HepG2 (cell line): ENCODE results near the gene SLC17A9. TPM values are rescaled to one million over a fixed set of nuclear protein-coding genes. Genes with fewer than 3 reads are reported as not detected.

ENCODE experiments used
- ATAC-seq: fragments of 200-7000 bp; cut with Tn5 transposase; 3 replicates; pipeline ENCODE4 v1.9.1; 2020; ENCODE audit warnings: mild to moderate bottlenecking, moderate library complexity
- BruUV-seq: library from RNA; stranded (reverse); fragments of 400-500 nt; replicated peaks from 2 replicates; lab custom pipeline; 2021; lab: Mats Ljungman, UMichigan
- CTCF ChIA-PET: fragments of 300-600 bp; formaldehyde crosslinking; extraction: SDS; loops from one replicate; lab custom pipeline; 2021; ENCODE audit warnings: low total read pairs, inconsistent platforms, low intra/inter-chr PET ratio; lab: Yijun Ruan, JAX
- POLR2A ChIA-PET: fragments of 350-600 bp; sonication (Branson Sonifier 250); formaldehyde crosslinking; loops from one replicate; lab custom pipeline; 2020; ENCODE audit warnings: antibody characterized with exemption, inconsistent platforms; lab: Yijun Ruan, JAX
- DNase-seq: peaks from one replicate; pipeline ENCODE4 v3.0.0-alpha.2; 2015; ENCODE audit warnings: low spot score
- FAIRE-seq: peaks from 3 replicates; lab custom pipeline; 2011; peaks lifted over from hg19 to GRCh38; lab: Jason Lieb, UNC
- H2AFZ ChIP-seq: one replicate; pipeline ENCODE4 v1.6.1; 2011; ENCODE audit warnings: low read length, inconsistent platforms
- H3K27ac ChIP-seq: fragments of 300-600 bp; 3 replicates; pipeline ENCODE4 v1.8.0; 2011; ENCODE audit warnings: mixed run types, mild to moderate bottlenecking, mixed read lengths, low read length, inconsistent platforms; ENCODE audit not compliant: insufficient read depth; ENCODE audit errors: extremely low read length
- H3K27me3 ChIP-seq, 2 experiments: fragments of 200-600 bp in 1 of 2; 2 replicates in 1 of 2; 3 replicates in 1 of 2; pipeline versions ENCODE4 v1.6.0 to v1.8.0; 2011; ENCODE audit warnings: low read length in 2 of 2, mild to moderate bottlenecking in 2 of 2, moderate library complexity in 2 of 2, inconsistent platforms in 1 of 2; ENCODE audit not compliant: insufficient read depth in 2 of 2, control insufficient read depth in 1 of 2
- H3K36me3 ChIP-seq, 2 experiments: fragments of 200-600 bp in 1 of 2; replicated peaks in 1 of 2; 2 replicates in 1 of 2; 3 replicates in 1 of 2; pipeline versions ENCODE4 v1.5.1 to v1.8.0; 2011; ENCODE audit warnings: low read length in 2 of 2, inconsistent platforms in 1 of 2; ENCODE audit not compliant: insufficient read depth in 2 of 2, control insufficient read depth in 1 of 2
- H3K4me1 ChIP-seq: 2 replicates; pipeline ENCODE4 v1.5.1; 2012; ENCODE audit warnings: low read length, inconsistent platforms; ENCODE audit not compliant: insufficient read depth
- H3K4me2 ChIP-seq: 2 replicates; pipeline ENCODE4 v1.6.0; 2011; ENCODE audit warnings: low read depth, low read length, inconsistent platforms
- H3K4me3 ChIP-seq, 3 experiments: fragments of 200-600 bp in 1 of 3; sonication (generic), shearing (Covaris generic) in 1 of 3; replicated peaks in 1 of 3; 2 replicates each; pipeline ENCODE4 v1.5.1; 2011 to 2016; ENCODE audit warnings: low read length in 3 of 3, inconsistent platforms in 2 of 3, low read depth in 2 of 3, mild to moderate bottlenecking in 2 of 3, control low read depth in 1 of 3, mixed read lengths in 1 of 3; ENCODE audit not compliant: insufficient read depth in 1 of 3
- H3K79me2 ChIP-seq: one replicate; pipeline ENCODE4 v1.6.1; 2011; ENCODE audit warnings: low read length, inconsistent platforms; ENCODE audit not compliant: insufficient read depth
- H3K9ac ChIP-seq: 2 replicates; pipeline ENCODE4 v1.6.0; 2011; ENCODE audit warnings: mild to moderate bottlenecking, low read depth, low read length, inconsistent platforms; ENCODE audit not compliant: insufficient read depth
- H3K9me3 ChIP-seq: 2 replicates; pipeline ENCODE4 v1.5.1; 2012; ENCODE audit warnings: mild to moderate bottlenecking, low read length
- H4K20me1 ChIP-seq: 2 replicates; pipeline ENCODE4 v1.6.0; 2011; ENCODE audit warnings: inconsistent platforms, mild to moderate bottlenecking, low read length, moderate library complexity; ENCODE audit not compliant: insufficient read depth
- AGO2 ChIP-seq: fragments of 200-400 bp; formaldehyde crosslinking; optimal IDR thresholded peaks from 2 replicates; pipeline ENCODE3; 2017; ENCODE audit warnings: mild to moderate bottlenecking, low read depth, low read length, moderate library complexity
- AKAP8 ChIP-seq: sonication (generic); formaldehyde crosslinking; IDR thresholded peaks from 2 replicates; pipeline ENCODE4 v1.5.1; 2020; ENCODE audit warnings: mild to moderate bottlenecking, missing genetic modification reagents
- HHEX ChIP-seq: IDR thresholded peaks from 2 replicates; pipeline ENCODE4 v1.6.1; 2016; ENCODE audit warnings: control low read depth
- MTA1 ChIP-seq: sonication (generic); formaldehyde crosslinking; IDR thresholded peaks from 2 replicates; pipeline ENCODE4 v1.4.0; 2020; ENCODE audit warnings: missing genetic modification reagents, mild to moderate bottlenecking, borderline replicate concordance
- NFKBIZ ChIP-seq: IDR thresholded peaks from 2 replicates; pipeline ENCODE4 v1.6.1; 2018; ENCODE audit warnings: missing genetic modification reagents, missing compliant biosample characterization
- RBFOX2 ChIP-seq: fragments of 200-400 bp; formaldehyde crosslinking; IDR thresholded peaks from 2 replicates; pipeline ENCODE4 v1.6.1; 2017; ENCODE audit warnings: low read depth, mild to moderate bottlenecking, low read length
- RBM22 ChIP-seq: fragments of 200-400 bp; formaldehyde crosslinking; optimal IDR thresholded peaks from 2 replicates; pipeline ENCODE3; 2017; ENCODE audit warnings: mild to moderate bottlenecking, low read length, moderate library complexity
- SIN3A ChIP-seq: IDR thresholded peaks from 2 replicates; pipeline ENCODE4 v1.6.1; 2011; ENCODE audit warnings: low read depth, mild to moderate bottlenecking, control low read depth, low read length, borderline replicate concordance
- SIX1 ChIP-seq: sonication (generic); formaldehyde crosslinking; IDR thresholded peaks from 2 replicates; pipeline ENCODE4 v1.4.0; 2020; ENCODE audit warnings: missing genetic modification reagents, borderline replicate concordance
- THAP9 ChIP-seq: sonication (generic); formaldehyde crosslinking; IDR thresholded peaks from 2 replicates; pipeline ENCODE4; 2020; ENCODE audit warnings: missing genetic modification reagents, mild to moderate bottlenecking, borderline replicate concordance
- ZFP37 ChIP-seq: sonication (generic); formaldehyde crosslinking; IDR thresholded peaks from 2 replicates; pipeline ENCODE4 v1.4.0; 2020; ENCODE audit warnings: missing genetic modification reagents, borderline replicate concordance
- ZNF180 ChIP-seq: sonication (generic); formaldehyde crosslinking; IDR thresholded peaks from 2 replicates; pipeline ENCODE4 v1.4.0; 2020; ENCODE audit warnings: low read depth, missing genetic modification reagents, borderline replicate concordance
- ZNF468 ChIP-seq: sonication (generic); formaldehyde crosslinking; IDR thresholded peaks from 2 replicates; pipeline ENCODE4 v1.8.0; 2022; ENCODE audit warnings: mild to moderate bottlenecking, moderate library complexity, missing genetic modification reagents
- ZNF589 ChIP-seq: sonication (generic); formaldehyde crosslinking; conservative IDR thresholded peaks from 2 replicates; pipeline ENCODE4 v1.8.0; 2022; ENCODE audit warnings: mild to moderate bottlenecking, moderate library complexity, missing genetic modification reagents
- ZSCAN31 ChIP-seq: sonication (generic); formaldehyde crosslinking; IDR thresholded peaks from 2 replicates; pipeline ENCODE4 v1.5.0; 2020; ENCODE audit warnings: low read depth, mild to moderate bottlenecking, missing genetic modification reagents
- WGBS: methylation state at CpG from one replicate; pipeline ENCODE4 v1.1.6; 2017; ENCODE audit warnings: low lambda C conversion rate; 5-methylcytosine and 5-hydroxymethylcytosine counted together
- in situ Hi-C: cut with HindIII; loops from 2 replicates; pipeline ENCODE4 v1.10.0; 2017; ENCODE audit warnings: low pct_unique_long_range_greater_than_20kb; ENCODE audit not compliant: extremely low pct_ligation_motif_present
- intact Hi-C: fragments of 100-400 bp; cut with micrococcal nuclease; formaldehyde crosslinking; loops from one replicate; pipeline ENCODE4 v1.10.0; 2022; ENCODE audit not compliant: unreplicated experiment
- polyA plus RNA-seq, 8 experiments: library from polyadenylated mRNA; depleted of rRNA in 3 of 8; stranded (reverse) in 7 of 8; unstranded in 1 of 8; fragments of >200 nt; fragmentation: Illumina TruSeq in 4 of 8; extraction: Trizol in 4 of 8; gene quantifications; 2 replicates each; pipeline versions ENCODE4 v1.2.1 to v1.2.3, GENCODE V29; 2011 to 2016; ENCODE audit warnings: low read depth in 4 of 8, missing spikeins in 1 of 8, mixed read lengths in 1 of 8; ENCODE audit not compliant: insufficient read depth in 1 of 8
- total RNA-seq, 5 experiments: library from RNA; depleted of rRNA; stranded (reverse); fragments of >200 nt; fragmentation: Illumina TruSeq; extraction: Trizol; gene quantifications; 2 replicates each; pipeline ENCODE4 v1.2.3, GENCODE V29; 2016; ENCODE audit warnings: low read depth in 1 of 5
- TF ChIP-seq, protein P1 (sequence below): sonication (generic); formaldehyde crosslinking; IDR thresholded peaks from 2 replicates; pipeline ENCODE4 v1.5.1; 2020; ENCODE audit warnings: mild to moderate bottlenecking, missing genetic modification reagents, moderate library complexity

SLC17A9 gene
- total and polyA plus RNA-seq, 2 of the 13 experiments (the other 11 are each of a cell fraction or from before 2014, with no cell fraction given): 110 to 191 TPM

- intact Hi-C loops: no loop called here
- TF ChIP-seq AKAP8 (CRISPR knock-in tag) (peak; percentile 6; the same call in 1 of the 2 replicates), AGO2 (peak; percentile 93), ZFP37 (CRISPR knock-in tag) (no peak), RBM22 (peak; percentile 47), MTA1 (peak; percentile 83), HHEX (CRISPR knock-in tag) (0 out of 2 replicates have a peak, but pooled peaks have one; percentile 24), RBFOX2 (peak; percentile 88), ZNF468 (0 out of 2 replicates have a peak, but pooled peaks have one; percentile 4), ZNF180 (CRISPR knock-in tag) (no peak), NFKBIZ (CRISPR knock-in tag) (no peak), ZNF589 (peak; percentile 4; the same call in 1 of the 2 replicates), SIX1 (CRISPR knock-in tag) (no peak), THAP9 (CRISPR knock-in tag) (no peak), SIN3A (no peak), ZSCAN31 (0 out of 2 replicates have a peak, but pooled peaks have one; percentile 16)
- TF ChIP-seq, protein P1, sequence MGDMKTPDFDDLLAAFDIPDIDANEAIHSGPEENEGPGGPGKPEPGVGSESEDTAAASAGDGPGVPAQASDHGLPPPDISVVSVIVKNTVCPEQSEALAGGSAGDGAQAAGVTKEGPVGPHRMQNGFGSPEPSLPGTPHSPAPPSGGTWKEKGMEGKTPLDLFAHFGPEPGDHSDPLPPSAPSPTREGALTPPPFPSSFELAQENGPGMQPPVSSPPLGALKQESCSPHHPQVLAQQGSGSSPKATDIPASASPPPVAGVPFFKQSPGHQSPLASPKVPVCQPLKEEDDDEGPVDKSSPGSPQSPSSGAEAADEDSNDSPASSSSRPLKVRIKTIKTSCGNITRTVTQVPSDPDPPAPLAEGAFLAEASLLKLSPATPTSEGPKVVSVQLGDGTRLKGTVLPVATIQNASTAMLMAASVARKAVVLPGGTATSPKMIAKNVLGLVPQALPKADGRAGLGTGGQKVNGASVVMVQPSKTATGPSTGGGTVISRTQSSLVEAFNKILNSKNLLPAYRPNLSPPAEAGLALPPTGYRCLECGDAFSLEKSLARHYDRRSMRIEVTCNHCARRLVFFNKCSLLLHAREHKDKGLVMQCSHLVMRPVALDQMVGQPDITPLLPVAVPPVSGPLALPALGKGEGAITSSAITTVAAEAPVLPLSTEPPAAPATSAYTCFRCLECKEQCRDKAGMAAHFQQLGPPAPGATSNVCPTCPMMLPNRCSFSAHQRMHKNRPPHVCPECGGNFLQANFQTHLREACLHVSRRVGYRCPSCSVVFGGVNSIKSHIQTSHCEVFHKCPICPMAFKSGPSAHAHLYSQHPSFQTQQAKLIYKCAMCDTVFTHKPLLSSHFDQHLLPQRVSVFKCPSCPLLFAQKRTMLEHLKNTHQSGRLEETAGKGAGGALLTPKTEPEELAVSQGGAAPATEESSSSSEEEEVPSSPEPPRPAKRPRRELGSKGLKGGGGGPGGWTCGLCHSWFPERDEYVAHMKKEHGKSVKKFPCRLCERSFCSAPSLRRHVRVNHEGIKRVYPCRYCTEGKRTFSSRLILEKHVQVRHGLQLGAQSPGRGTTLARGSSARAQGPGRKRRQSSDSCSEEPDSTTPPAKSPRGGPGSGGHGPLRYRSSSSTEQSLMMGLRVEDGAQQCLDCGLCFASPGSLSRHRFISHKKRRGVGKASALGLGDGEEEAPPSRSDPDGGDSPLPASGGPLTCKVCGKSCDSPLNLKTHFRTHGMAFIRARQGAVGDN (CRISPR knock-in tag): 0 out of 2 replicates have a peak, but pooled peaks have one; percentile 12
Observed at GRCh38 chr20:62957136-62958117, 4.9 kb downstream of the SLC17A9 start.

More at GRCh38 chr20:62957136-62958117, 4.9 kb downstream of the SLC17A9 start:
- H3K79me2 ChIP-seq: peaks cover 47% of the 10 kb centered on the region
- FAIRE-seq (no peak), ATAC-seq (no peak), DNase-seq (no peak)
- peaks cover 53% of the 10 kb centered on the region for H4K20me1 ChIP-seq
- ChIA-PET CTCF (no interaction called here), POLR2A (interaction anchor here (1.3 kb wide), 1 partner anchor 96 kb away, joined by 5 read pairs; the partner anchor contains the start of gene TCFL5)
- no peak overlapping the region for H3K4me3 ChIP-seq
- no TSS peak for BruUV-seq
- no peaks in the 10 kb centered on the region; a peak in 1 of 5 replicates for H3K27me3 ChIP-seq
- H3K9me3 ChIP-seq: no peaks in the 10 kb centered on the region
- H3K9ac ChIP-seq: no peak overlapping the region
- 94% methylated on average over 36 of the region's 36 CpGs for whole genome bisulfite sequencing
- no peak overlapping the region for H3K27ac ChIP-seq
- peak overlapping the region; percentile 2; the same call in 1 of the 2 replicates for H3K4me2 ChIP-seq
- H3K4me1 ChIP-seq: peaks cover 47% of the 10 kb centered on the region
- in situ Hi-C loops: no loop called here
- peaks cover 48 to 62% of the 10 kb centered on the region in 2 experiments for H3K36me3 ChIP-seq
- no peak overlapping the region for H2AFZ ChIP-seq
